Pons (tissue), 1 donor: ENCODE data around the gene CC2D2B.
A peak's percentile ranks its signal among the peaks of the same experiment; 100 is the strongest.
"Not testable (repeated sequence)": the region's sequence is repeated elsewhere in the genome, so short reads cannot be mapped to it uniquely, and the experiment has no call there.

ENCODE experiments used
- DNase-seq: peaks from one replicate; pipeline ENCODE4 v3.0.0-alpha.2; 2016; ENCODE audit warnings: low spot score

CC2D2B gene

DNA sequence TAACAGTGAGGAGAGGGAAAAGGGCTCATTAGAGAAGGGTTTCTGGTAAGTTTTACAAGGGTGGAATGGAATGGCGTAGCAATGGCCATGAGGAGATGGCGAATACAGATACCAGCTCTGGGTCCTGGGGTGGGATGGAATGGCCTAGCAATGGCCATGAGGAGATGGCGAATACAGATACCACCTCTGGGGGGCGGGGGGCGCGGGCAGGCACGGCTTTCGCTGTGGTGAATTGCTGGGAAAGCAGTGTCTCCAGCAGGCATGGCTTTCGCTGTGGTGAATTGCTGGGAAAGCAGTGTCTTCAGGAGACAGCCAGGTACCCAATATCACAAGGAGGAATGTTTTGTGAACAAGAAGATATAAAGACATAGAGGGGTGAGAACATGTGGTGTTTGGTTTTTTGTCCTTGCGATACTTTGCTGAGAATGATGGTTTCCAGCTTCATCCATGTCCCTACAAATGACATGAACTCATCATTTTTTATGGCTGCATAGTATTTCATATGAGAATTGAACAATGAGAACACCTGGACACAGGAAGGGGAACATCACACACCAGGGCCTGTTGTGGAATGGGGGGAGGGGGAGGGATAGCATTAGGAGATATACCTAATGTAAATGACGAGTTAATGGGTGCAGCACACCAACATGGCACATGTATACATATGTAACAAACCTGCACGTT, 1.7 kb upstream of the CC2D2B start:
- DNase-seq = not testable (repeated sequence)

- DNase-seq = peak; percentile 73
Measured at GRCh38 chr10:95906677-95907455, 909 bp upstream of the CC2D2B start.

DNA sequence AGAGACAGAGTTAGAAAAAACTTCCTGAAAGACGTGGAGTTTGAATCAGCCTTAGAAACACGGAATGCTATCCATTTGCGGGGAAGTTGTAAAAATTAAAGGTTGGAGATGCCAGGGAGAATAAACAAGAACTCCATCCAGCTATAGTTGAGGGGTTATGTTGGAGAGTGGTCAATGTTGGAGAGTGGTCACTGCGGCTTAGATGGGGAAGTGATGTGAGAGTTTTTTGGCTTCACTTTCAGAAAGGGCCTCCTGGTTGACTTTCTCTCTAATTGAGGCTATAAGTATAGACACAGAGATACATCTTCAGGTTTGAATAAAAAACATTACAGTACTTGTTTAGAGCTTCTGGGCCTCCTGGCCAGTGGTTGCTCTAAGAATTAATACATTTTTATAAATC, 675 bp downstream of the CC2D2B start:
- DNase-seq = no peak

DNA sequence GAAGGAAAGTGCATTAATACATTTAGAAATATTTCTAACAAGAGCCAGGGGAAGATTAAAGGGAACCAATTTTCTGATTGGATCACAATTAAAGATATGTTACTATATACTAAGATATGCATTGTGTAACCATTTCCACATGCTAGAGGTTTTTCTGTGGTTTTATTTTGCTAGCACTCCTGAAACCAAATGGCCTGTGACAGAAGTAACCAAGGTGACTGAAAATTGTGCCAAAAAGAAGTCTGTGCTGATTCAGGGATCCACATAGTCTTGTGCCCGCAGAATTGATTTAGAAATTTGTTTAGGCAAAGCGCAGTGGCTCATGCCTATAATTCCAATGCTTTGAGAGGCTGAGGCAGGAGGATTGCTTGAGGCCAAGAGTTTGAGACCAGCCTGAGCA, 1.8 kb downstream of the CC2D2B start:
- DNase-seq = no peak

DNA sequence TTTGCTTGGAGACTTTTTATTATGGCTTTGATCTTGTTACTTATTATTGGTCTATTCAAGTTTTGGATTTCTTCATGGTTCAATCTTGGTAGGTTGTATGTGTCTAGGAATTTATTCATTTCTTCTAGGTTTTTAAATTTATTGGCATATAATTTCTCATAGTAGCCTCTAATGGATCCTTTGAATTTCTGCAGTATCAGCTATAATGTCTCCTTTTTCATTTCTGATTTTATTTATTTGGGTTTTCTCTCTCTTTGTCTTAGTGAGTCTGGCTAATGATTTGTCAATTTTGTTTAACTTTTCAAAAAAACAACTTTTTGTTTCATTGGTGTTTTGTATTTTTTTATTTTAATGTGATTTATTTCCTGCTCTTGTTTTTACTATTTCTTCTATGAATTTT, 8.3 kb downstream of the CC2D2B start:
- DNase-seq = not testable (repeated sequence)

DNA sequence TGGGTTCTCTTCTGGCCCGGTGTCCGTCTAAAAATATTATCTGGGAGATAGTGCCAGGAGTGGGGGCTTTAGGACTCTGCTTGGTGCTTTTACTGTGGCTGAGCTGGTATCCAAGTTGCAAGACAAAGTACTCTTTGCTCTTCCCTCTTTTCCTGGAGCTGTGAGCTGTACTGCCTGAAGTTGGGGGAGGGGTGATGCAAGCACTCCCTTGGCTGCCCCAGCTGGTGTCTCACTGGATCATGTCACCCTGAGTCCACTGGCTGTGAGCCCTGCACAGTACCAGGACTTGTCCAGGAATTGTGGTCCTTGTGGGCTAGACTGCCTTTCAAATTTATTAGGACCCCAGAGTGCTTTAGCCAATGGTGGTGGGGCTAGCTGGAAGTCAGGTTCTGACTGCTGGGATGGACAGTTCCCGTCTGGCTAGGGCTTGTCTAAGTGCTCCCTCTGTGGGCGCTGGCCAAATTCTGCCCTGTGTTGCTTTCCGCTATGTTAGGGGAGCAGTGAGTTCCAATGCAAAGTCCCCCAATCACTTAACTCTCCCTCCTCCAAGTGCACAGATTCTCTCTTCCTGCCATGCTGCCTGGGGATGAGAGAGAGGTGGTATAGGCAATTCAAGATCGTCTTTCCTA, 13.1 kb downstream of the CC2D2B start:
- DNase-seq = no peak

DNA sequence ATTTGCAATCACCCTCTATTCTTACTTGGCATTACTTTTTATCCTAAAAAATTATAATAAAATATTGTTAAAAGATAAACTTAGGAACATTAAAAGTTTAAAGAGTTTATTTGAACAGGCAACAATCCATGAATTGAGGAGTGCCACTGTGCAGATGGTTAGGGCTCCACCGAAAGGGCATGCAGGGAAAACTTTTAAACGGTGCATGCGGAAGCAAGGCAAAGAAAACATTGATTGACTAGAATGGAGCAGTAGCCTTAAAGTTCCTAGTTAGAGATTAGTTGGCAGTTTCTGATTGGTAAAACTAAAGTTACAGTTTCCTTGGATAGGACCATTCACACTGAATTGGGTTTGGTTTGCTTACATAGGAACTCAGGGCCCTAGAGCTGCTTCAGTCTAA, 17.3 kb downstream of the CC2D2B start:
- DNase-seq = no peak

- DNase-seq = no peak
Measured at GRCh38 chr10:95935429-95935828, 27.7 kb downstream of the CC2D2B start.

GRCh38 chr10:95941115-95941514, 33.3 kb downstream of the CC2D2B start:
- no peak for DNase-seq

GRCh38 chr10:95963202-95963990, 55.6 kb downstream of the CC2D2B start:
- DNase-seq = no peak

DNA sequence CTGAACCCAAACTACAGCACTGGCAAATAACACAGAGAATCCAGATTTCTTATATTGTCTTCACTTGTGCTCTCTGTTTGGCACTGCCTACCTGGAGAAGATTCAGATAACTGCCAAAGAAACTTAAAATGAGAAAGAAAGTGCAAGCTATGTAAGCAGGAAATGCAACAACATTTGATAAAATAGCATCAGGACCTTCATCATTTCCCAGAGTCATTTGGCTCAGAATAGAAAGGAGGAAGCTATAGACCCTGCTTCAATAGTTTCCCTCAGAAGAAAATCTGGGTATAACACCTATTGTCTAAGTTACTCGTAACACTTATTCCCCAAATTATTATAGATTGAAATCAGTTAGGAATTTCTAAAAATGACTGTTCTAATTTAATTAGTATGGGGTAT, 56.2 kb downstream of the CC2D2B start:
- DNase-seq = no peak

DNA sequence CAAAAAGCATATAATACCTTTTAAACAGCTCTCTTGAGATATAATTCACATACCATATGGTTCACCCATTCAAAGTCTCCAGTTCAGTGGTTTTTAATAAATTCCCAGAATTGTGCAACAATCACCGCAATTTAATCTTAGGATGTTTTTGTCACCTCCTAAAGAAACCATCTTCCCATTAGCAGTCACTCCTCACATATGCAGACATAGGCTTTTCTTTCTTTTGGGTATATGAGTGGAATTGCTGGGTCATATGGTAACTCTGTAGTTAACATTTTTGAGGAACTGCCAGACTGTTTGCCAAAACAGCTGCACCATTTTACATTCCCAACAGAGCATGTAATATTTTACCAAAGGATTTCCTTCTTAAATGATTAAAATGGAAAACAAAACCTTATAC, 57.0 kb downstream of the CC2D2B start:
- DNase-seq = no peak

GRCh38 chr10:95976362-95977229, 68.8 kb downstream of the CC2D2B start:
- DNase-seq = peak; percentile 1

- DNase-seq = no peak
Measured at GRCh38 chr10:95982200-95982599, 74.4 kb downstream of the CC2D2B start.

GRCh38 chr10:95987685-95988426, 80.1 kb downstream of the CC2D2B start:
- DNase-seq = no peak

DNA sequence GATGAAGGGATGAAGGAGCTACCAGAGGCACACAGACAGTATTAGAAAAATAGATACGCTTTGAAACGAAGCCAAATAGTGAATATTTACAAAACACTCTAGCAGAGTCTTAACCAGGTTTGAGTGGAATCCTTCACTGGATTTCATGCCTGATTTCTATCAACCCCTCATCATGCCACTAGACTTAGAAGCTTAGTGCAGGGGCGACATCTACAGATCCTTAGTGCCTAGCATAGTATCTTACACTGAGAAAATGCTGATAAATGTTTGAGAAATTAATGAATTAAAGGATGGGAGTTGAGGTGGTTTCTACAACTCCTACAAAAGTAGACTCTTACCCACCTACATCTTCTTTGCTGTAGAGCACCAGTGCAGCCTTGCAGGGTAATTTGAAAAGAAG, 80.9 kb downstream of the CC2D2B start:
- no peak for DNase-seq

GRCh38 chr10:95994376-95994775, 86.6 kb downstream of the CC2D2B start:
- not testable (repeated sequence) for DNase-seq

GRCh38 chr10:95998255-95998784, 90.5 kb downstream of the CC2D2B start:
- no peak for DNase-seq

GRCh38 chr10:96013956-96014355, 106.2 kb downstream of the CC2D2B start:
- no peak for DNase-seq

DNA sequence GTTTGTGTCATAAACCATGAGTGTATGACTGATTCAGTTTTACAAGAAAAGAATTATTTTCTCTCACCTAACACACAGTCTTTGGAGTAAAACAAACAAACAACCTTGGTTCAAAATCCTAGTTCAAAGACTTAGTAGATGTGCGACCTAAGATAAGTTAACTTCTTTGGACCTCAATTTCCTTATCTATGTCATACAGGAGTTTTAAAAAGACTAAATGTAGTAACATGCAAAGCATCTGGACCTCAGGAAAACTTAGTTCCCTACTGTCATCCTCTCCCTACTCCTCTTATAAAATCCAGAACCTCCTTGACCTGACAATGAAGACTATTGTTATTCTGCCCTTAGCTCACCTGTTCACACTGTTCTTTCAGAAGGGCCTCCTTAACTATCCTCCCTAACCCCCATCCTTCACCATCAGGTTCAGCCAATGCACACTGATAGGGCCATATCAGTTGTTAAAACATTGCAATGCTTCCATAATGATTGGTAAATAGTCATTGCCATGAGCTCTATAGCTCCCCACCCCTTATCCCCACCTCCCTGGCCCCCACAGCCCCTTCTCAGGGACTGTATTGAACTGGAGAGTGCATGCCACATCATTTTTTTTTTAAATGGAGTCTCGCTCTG, 106.8 kb downstream of the CC2D2B start:
- no peak for DNase-seq
